HepG2 (cell line): ENCODE measurements around the gene ATXN3L. TPM values are rescaled to one million over a fixed set of nuclear protein-coding genes. Genes with fewer than 3 reads are reported as not detected.

Source experiments
- ATAC-seq: fragments of 200-7000 bp; cut with Tn5 transposase; 3 replicates; pipeline ENCODE4 v1.9.1; 2020; ENCODE audit warnings: mild to moderate bottlenecking, moderate library complexity
- BruUV-seq: library from RNA; stranded (reverse); fragments of 400-500 nt; replicated peaks from 2 replicates; lab custom pipeline; 2021; lab: Mats Ljungman, UMichigan
- CTCF ChIA-PET: fragments of 300-600 bp; formaldehyde crosslinking; extraction: SDS; loops from one replicate; lab custom pipeline; 2021; ENCODE audit warnings: low total read pairs, inconsistent platforms, low intra/inter-chr PET ratio; lab: Yijun Ruan, JAX
- POLR2A ChIA-PET: fragments of 350-600 bp; sonication (Branson Sonifier 250); formaldehyde crosslinking; loops from one replicate; lab custom pipeline; 2020; ENCODE audit warnings: antibody characterized with exemption, inconsistent platforms; lab: Yijun Ruan, JAX
- DNase-seq: peaks from one replicate; pipeline ENCODE4 v3.0.0-alpha.2; 2015; ENCODE audit warnings: low spot score
- FAIRE-seq: peaks from 3 replicates; lab custom pipeline; 2011; peaks lifted over from hg19 to GRCh38; lab: Jason Lieb, UNC
- H2AFZ ChIP-seq: one replicate; pipeline ENCODE4 v1.6.1; 2011; ENCODE audit warnings: low read length, inconsistent platforms
- H3K27ac ChIP-seq: fragments of 300-600 bp; 3 replicates; pipeline ENCODE4 v1.8.0; 2011; ENCODE audit warnings: mixed run types, mild to moderate bottlenecking, mixed read lengths, low read length, inconsistent platforms; ENCODE audit not compliant: insufficient read depth; ENCODE audit errors: extremely low read length
- H3K27me3 ChIP-seq, 2 experiments: fragments of 200-600 bp in 1 of 2; 2 replicates in 1 of 2; 3 replicates in 1 of 2; pipeline versions ENCODE4 v1.6.0 to v1.8.0; 2011; ENCODE audit warnings: low read length in 2 of 2, mild to moderate bottlenecking in 2 of 2, moderate library complexity in 2 of 2, inconsistent platforms in 1 of 2; ENCODE audit not compliant: insufficient read depth in 2 of 2, control insufficient read depth in 1 of 2
- H3K36me3 ChIP-seq, 2 experiments: fragments of 200-600 bp in 1 of 2; replicated peaks in 1 of 2; 2 replicates in 1 of 2; 3 replicates in 1 of 2; pipeline versions ENCODE4 v1.5.1 to v1.8.0; 2011; ENCODE audit warnings: low read length in 2 of 2, inconsistent platforms in 1 of 2; ENCODE audit not compliant: insufficient read depth in 2 of 2, control insufficient read depth in 1 of 2
- H3K4me1 ChIP-seq: 2 replicates; pipeline ENCODE4 v1.5.1; 2012; ENCODE audit warnings: low read length, inconsistent platforms; ENCODE audit not compliant: insufficient read depth
- H3K4me2 ChIP-seq: 2 replicates; pipeline ENCODE4 v1.6.0; 2011; ENCODE audit warnings: low read depth, low read length, inconsistent platforms
- H3K4me3 ChIP-seq, 3 experiments: fragments of 200-600 bp in 1 of 3; sonication (generic), shearing (Covaris generic) in 1 of 3; replicated peaks in 1 of 3; 2 replicates each; pipeline ENCODE4 v1.5.1; 2011 to 2016; ENCODE audit warnings: low read length in 3 of 3, inconsistent platforms in 2 of 3, low read depth in 2 of 3, mild to moderate bottlenecking in 2 of 3, control low read depth in 1 of 3, mixed read lengths in 1 of 3; ENCODE audit not compliant: insufficient read depth in 1 of 3
- H3K79me2 ChIP-seq: one replicate; pipeline ENCODE4 v1.6.1; 2011; ENCODE audit warnings: low read length, inconsistent platforms; ENCODE audit not compliant: insufficient read depth
- H3K9ac ChIP-seq: 2 replicates; pipeline ENCODE4 v1.6.0; 2011; ENCODE audit warnings: mild to moderate bottlenecking, low read depth, low read length, inconsistent platforms; ENCODE audit not compliant: insufficient read depth
- H3K9me3 ChIP-seq: 2 replicates; pipeline ENCODE4 v1.5.1; 2012; ENCODE audit warnings: mild to moderate bottlenecking, low read length
- H4K20me1 ChIP-seq: 2 replicates; pipeline ENCODE4 v1.6.0; 2011; ENCODE audit warnings: inconsistent platforms, mild to moderate bottlenecking, low read length, moderate library complexity; ENCODE audit not compliant: insufficient read depth
- DNMT1 ChIP-seq: sonication (generic); formaldehyde crosslinking; IDR thresholded peaks from 2 replicates; pipeline ENCODE4 v1.5.1; 2020; ENCODE audit warnings: mild to moderate bottlenecking, missing genetic modification reagents
- EP300 ChIP-seq, 3 experiments: sonication (generic) in 1 of 3; formaldehyde crosslinking in 1 of 3; IDR thresholded peaks; 2 replicates each; pipeline versions ENCODE4 v1.5.1 to v1.6.1; 2011 to 2020; ENCODE audit warnings: low read depth in 2 of 3, low read length in 2 of 3, borderline replicate concordance in 1 of 3, improper control_type of control experiment in 1 of 3, mild to moderate bottlenecking in 1 of 3, missing genetic modification reagents in 1 of 3, moderate library complexity in 1 of 3
- FOXO1 ChIP-seq: sonication (generic); formaldehyde crosslinking; IDR thresholded peaks from 2 replicates; pipeline ENCODE4 v1.4.0; 2020; ENCODE audit warnings: missing genetic modification reagents
- IRX3 ChIP-seq: sonication (generic); formaldehyde crosslinking; IDR thresholded peaks from 2 replicates; pipeline ENCODE4 v1.8.1; 2023; ENCODE audit warnings: mild to moderate bottlenecking, low read depth, missing genetic modification reagents, borderline replicate concordance
- KLF16 ChIP-seq, 2 experiments: sonication (generic) in 1 of 2; formaldehyde crosslinking in 1 of 2; IDR thresholded peaks; 2 replicates each; pipeline versions ENCODE4 v1.6.1 to v1.8.0; 2016 to 2023; ENCODE audit warnings: missing genetic modification reagents in 2 of 2, missing compliant biosample characterization in 1 of 2
- NCOA1 ChIP-seq: sonication (generic); formaldehyde crosslinking; IDR thresholded peaks from 2 replicates; pipeline ENCODE4 v1.9.0; 2021; ENCODE audit warnings: missing genetic modification reagents
- PAX8 ChIP-seq: sonication (generic); formaldehyde crosslinking; IDR thresholded peaks from 2 replicates; pipeline ENCODE4 v1.8.0; 2022; ENCODE audit warnings: mild to moderate bottlenecking, missing genetic modification reagents, borderline replicate concordance
- SP140L ChIP-seq: sonication (generic); formaldehyde crosslinking; IDR thresholded peaks from 2 replicates; pipeline ENCODE4 v1.4.0; 2020; ENCODE audit warnings: missing genetic modification reagents, borderline replicate concordance
- SRY ChIP-seq: sonication (generic); formaldehyde crosslinking; IDR thresholded peaks from 2 replicates; pipeline ENCODE4 v1.8.0; 2022; ENCODE audit warnings: mild to moderate bottlenecking, missing genetic modification reagents
- SUZ12 ChIP-seq: fragments of 150-350 bp; IDR thresholded peaks from 2 replicates; pipeline ENCODE4 v1.6.1; 2014; ENCODE audit warnings: low read depth, low read length
- ZNF124 ChIP-seq: sonication (generic); formaldehyde crosslinking; IDR thresholded peaks from 2 replicates; pipeline ENCODE4 v1.4.0; 2020; ENCODE audit warnings: missing genetic modification reagents
- ZSCAN31 ChIP-seq: sonication (generic); formaldehyde crosslinking; IDR thresholded peaks from 2 replicates; pipeline ENCODE4 v1.5.0; 2020; ENCODE audit warnings: low read depth, mild to moderate bottlenecking, missing genetic modification reagents
- WGBS: methylation state at CpG from one replicate; pipeline ENCODE4 v1.1.6; 2017; ENCODE audit warnings: low lambda C conversion rate; 5-methylcytosine and 5-hydroxymethylcytosine counted together
- in situ Hi-C: cut with HindIII; loops from 2 replicates; pipeline ENCODE4 v1.10.0; 2017; ENCODE audit warnings: low pct_unique_long_range_greater_than_20kb; ENCODE audit not compliant: extremely low pct_ligation_motif_present
- intact Hi-C: fragments of 100-400 bp; cut with micrococcal nuclease; formaldehyde crosslinking; loops from one replicate; pipeline ENCODE4 v1.10.0; 2022; ENCODE audit not compliant: unreplicated experiment
- polyA plus RNA-seq, 8 experiments: library from polyadenylated mRNA; depleted of rRNA in 3 of 8; stranded (reverse) in 7 of 8; unstranded in 1 of 8; fragments of >200 nt; fragmentation: Illumina TruSeq in 4 of 8; extraction: Trizol in 4 of 8; gene quantifications; 2 replicates each; pipeline versions ENCODE4 v1.2.1 to v1.2.3, GENCODE V29; 2011 to 2016; ENCODE audit warnings: low read depth in 4 of 8, missing spikeins in 1 of 8, mixed read lengths in 1 of 8; ENCODE audit not compliant: insufficient read depth in 1 of 8
- total RNA-seq, 5 experiments: library from RNA; depleted of rRNA; stranded (reverse); fragments of >200 nt; fragmentation: Illumina TruSeq; extraction: Trizol; gene quantifications; 2 replicates each; pipeline ENCODE4 v1.2.3, GENCODE V29; 2016; ENCODE audit warnings: low read depth in 1 of 5

Gene ATXN3L
- total and polyA plus RNA-seq, 2 of the 13 experiments (the other 11 are each of a cell fraction or from before 2014, with no cell fraction given), result not detected

GRCh38 chrX:13287816-13288215 lies 32.0 kb downstream of the ATXN3L start:
- intact Hi-C loops, result no loop called here
- Histone ChIP-seq H3K36me3 (no peaks in the 10 kb centered on the region), H2AFZ (no peak overlapping the region), H3K4me1 (no peaks in the 10 kb centered on the region), H3K9me3 (no peaks in the 10 kb centered on the region), H3K27me3 (no peaks in the 10 kb centered on the region), H3K9ac (no peak overlapping the region), H3K4me3 (no peak overlapping the region), H4K20me1 (no peaks in the 10 kb centered on the region), H3K79me2 (no peaks in the 10 kb centered on the region), H3K27ac (no peak overlapping the region), H3K4me2 (no peak overlapping the region)
- in situ Hi-C loops, result no loop called here
- no peak for DNase-seq
- ChIA-PET POLR2A (no interaction called here), CTCF (no interaction called here)
- no peak for ATAC-seq
- FAIRE-seq, result no peak
- 50% methylated on average over 2 of the region's 2 CpGs for WGBS
- TF ChIP-seq KLF16 (CRISPR knock-in tag; IDR thresholded peaks at IDR 0.05) (no peak), PAX8 (CRISPR knock-in tag) (no peak), DNMT1 (CRISPR knock-in tag) (no peak), SRY (CRISPR knock-in tag) (no peak), ZNF124 (CRISPR knock-in tag) (no peak), NCOA1 (CRISPR knock-in tag) (no peak), SP140L (CRISPR knock-in tag) (no peak), ZSCAN31 (no peak), FOXO1 (CRISPR knock-in tag) (no peak), EP300 (IDR thresholded peaks at IDR 0.05; ENCODE audit: low read depth in 2 of 2, low read length in 2 of 2) (no peak), EP300 (CRISPR knock-in tag; IDR thresholded peaks at IDR 0.05; ENCODE audit: borderline replicate concordance) (no peak), IRX3 (no peak), SUZ12 (no peak)
- BruUV-seq, result no TSS peak
